HEK293 (cell line): ENCODE measurements around the gene GPR18.

ENCODE experiments used
- PRDM4 ChIP-seq: fragments of 450-650 bp; formaldehyde crosslinking; IDR thresholded peaks from 2 replicates; pipeline ENCODE4 v1.5.1; 2017; ENCODE audit warnings: missing biosample characterization, missing genetic modification characterization
- ZNF324 ChIP-seq: fragments of 450-650 bp; formaldehyde crosslinking; IDR thresholded peaks from 2 replicates; pipeline ENCODE4 v1.5.1; 2016; ENCODE audit warnings: missing biosample characterization, missing genetic modification characterization

GRCh38 chr13:99280166-99280565 is 22.0 kb upstream of the GPR18 start:
- TF ChIP-seq ZNF324 = no peak
- TF ChIP-seq PRDM4 = no peak
